ENCODE results near the gene IFNA8. TPM values are rescaled to one million over a fixed set of nuclear protein-coding genes. Genes with fewer than 3 reads are reported as not detected.
A peak's percentile ranks its signal among the peaks of the same experiment; 100 is the strongest.
"Not testable (repeated sequence)": the region's sequence is repeated elsewhere in the genome, so short reads cannot be mapped to it uniquely, and the experiment has no call there.

The IFNA8 gene
- total and polyA plus RNA-seq, 7 experiments from 2014 or later = not detected

GRCh38 chr9:21415493-21416267, 6.8 kb downstream of the IFNA8 start:
- H3K4me3 ChIP-seq (ENCODE audit: low read length) = no peak overlapping the region
- Mint-ChIP-seq H3K27ac (no peak overlapping the region), H3K9me3 (no peaks in the 10 kb centered on the region), H3K4me1 (peaks cover 0 to 18% (median 16%) of the 10 kb centered on the region in 7 donors), H3K4me3 (no peak overlapping the region), H3K27me3 (peaks cover 0 to 32% (median 5%) of the 10 kb centered on the region in 5 donors), H3K36me3 (no peaks in the 10 kb centered on the region)
- intact Hi-C loops (cut with micrococcal nuclease) = no loop called here
- H3K4me1 ChIP-seq (ENCODE audit: control insufficient read depth in 2 of 2, insufficient read depth in 2 of 2, low read length in 2 of 2) = peaks cover 0 to 7% of the 10 kb centered on the region in 2 donors
- H3K27me3 ChIP-seq (ENCODE audit: control insufficient read depth in 2 of 2, insufficient read depth in 2 of 2, low read length in 2 of 2) = no peaks in the 10 kb centered on the region
- ChIA-PET CTCF (no interaction called here), POLR2A (no interaction called here)
- H3K27ac ChIP-seq (ENCODE audit: low read depth, low read length) = no peak overlapping the region
- no peaks in the 10 kb centered on the region for H3K9me3 ChIP-seq (ENCODE audit: control insufficient read depth in 2 of 3, low read length in 3 of 3)
- H3K36me3 ChIP-seq (ENCODE audit: control insufficient read depth in 2 of 3, insufficient read depth in 3 of 3, low read length in 3 of 3) = no peaks in the 10 kb centered on the region
- DNase-seq (no peak), ATAC-seq (no peak)

- Mint-ChIP-seq H3K9me3 (no peaks in the 10 kb centered on the region), H3K4me3 (no peak overlapping the region), H3K4me1 (no peaks in the 10 kb centered on the region), H3K27ac (no peak overlapping the region), H3K36me3 (peaks cover 0 to 2% (median 0%) of the 10 kb centered on the region in 5 donors), H3K27me3 (peaks cover 20 to 76% (median 40%) of the 10 kb centered on the region in 5 donors)
- ChIA-PET CTCF (no interaction called here), POLR2A (no interaction called here)
- DNase-seq = no peak
- Histone ChIP-seq H3K27me3 (ENCODE audit: control insufficient read depth in 2 of 2, insufficient read depth in 2 of 2, low read length in 2 of 2) (no peaks in the 10 kb centered on the region), H3K27ac (ENCODE audit: low read depth, low read length) (no peak overlapping the region), H3K4me3 (ENCODE audit: low read length) (no peak overlapping the region), H3K9me3 (ENCODE audit: control insufficient read depth in 2 of 3, low read length in 3 of 3) (no peaks in the 10 kb centered on the region), H3K4me1 (ENCODE audit: control insufficient read depth in 2 of 2, insufficient read depth in 2 of 2, low read length in 2 of 2) (no peaks in the 10 kb centered on the region), H3K36me3 (ENCODE audit: control insufficient read depth in 2 of 3, insufficient read depth in 3 of 3, low read length in 3 of 3) (no peaks in the 10 kb centered on the region)
- intact Hi-C loops (cut with micrococcal nuclease) = no loop called here
- ATAC-seq = no peak
Measured at GRCh38 chr9:21428235-21428634, 19.3 kb downstream of the IFNA8 start.

GRCh38 chr9:21429191-21429590, 20.3 kb downstream of the IFNA8 start:
- CTCF ChIA-PET = no interaction called here
- Mint-ChIP-seq H3K36me3 (peaks cover 0 to 2% (median 0%) of the 10 kb centered on the region in 5 donors), H3K27ac (no peak overlapping the region), H3K27me3 (peaks cover 28 to 79% (median 43%) of the 10 kb centered on the region in 5 donors), H3K4me1 (no peaks in the 10 kb centered on the region), H3K9me3 (no peaks in the 10 kb centered on the region), H3K4me3 (no peak overlapping the region)
- no peaks in the 10 kb centered on the region for H3K36me3 ChIP-seq (ENCODE audit: control insufficient read depth in 2 of 3, insufficient read depth in 3 of 3, low read length in 3 of 3)
- no peaks in the 10 kb centered on the region for H3K4me1 ChIP-seq (ENCODE audit: control insufficient read depth in 2 of 2, insufficient read depth in 2 of 2, low read length in 2 of 2)
- H3K9me3 ChIP-seq (ENCODE audit: control insufficient read depth in 2 of 3, low read length in 3 of 3) = no peaks in the 10 kb centered on the region
- no peak overlapping the region for H3K27ac ChIP-seq (ENCODE audit: low read depth, low read length)
- POLR2A ChIA-PET = no interaction called here
- no peak overlapping the region for H3K4me3 ChIP-seq (ENCODE audit: low read length)
- DNase-seq (no peak), ATAC-seq (no peak)
- intact Hi-C loops (cut with micrococcal nuclease) = no loop called here
- H3K27me3 ChIP-seq (ENCODE audit: control insufficient read depth in 2 of 2, insufficient read depth in 2 of 2, low read length in 2 of 2) = no peaks in the 10 kb centered on the region

- Mint-ChIP-seq H3K4me3 (no peak overlapping the region), H3K4me1 (no peaks in the 10 kb centered on the region), H3K27ac (no peak overlapping the region), H3K36me3 (peaks cover 0 to 2% (median 0%) of the 10 kb centered on the region in 5 donors), H3K9me3 (no peaks in the 10 kb centered on the region), H3K27me3 (peaks cover 22 to 68% (median 40%) of the 10 kb centered on the region in 5 donors)
- Histone ChIP-seq H3K27ac (ENCODE audit: low read depth, low read length) (no peak overlapping the region), H3K4me3 (ENCODE audit: low read length) (no peak overlapping the region), H3K27me3 (ENCODE audit: control insufficient read depth in 2 of 2, insufficient read depth in 2 of 2, low read length in 2 of 2) (no peaks in the 10 kb centered on the region), H3K36me3 (ENCODE audit: control insufficient read depth in 2 of 3, insufficient read depth in 3 of 3, low read length in 3 of 3) (no peaks in the 10 kb centered on the region), H3K9me3 (ENCODE audit: control insufficient read depth in 2 of 3, low read length in 3 of 3) (no peaks in the 10 kb centered on the region), H3K4me1 (ENCODE audit: control insufficient read depth in 2 of 2, insufficient read depth in 2 of 2, low read length in 2 of 2) (no peaks in the 10 kb centered on the region)
- ChIA-PET CTCF (interaction anchor here (1.6 to 1.9 kb wide), 2 partner anchors 21 to 355 kb away, joined by 5 to 7 read pairs; no protein-coding TSS in a partner anchor), POLR2A (no interaction called here)
- intact Hi-C loops (cut with micrococcal nuclease) = no loop called here
- DNase-seq (no peak), ATAC-seq (no peak)
Measured at GRCh38 chr9:21432672-21433425, 23.9 kb downstream of the IFNA8 start.

- H3K27me3 Mint-ChIP-seq = peaks cover 22 to 52% (median 34%) of the 10 kb centered on the region in 5 donors
- Histone ChIP-seq H3K27me3 (ENCODE audit: control insufficient read depth in 2 of 2, insufficient read depth in 2 of 2, low read length in 2 of 2) (no peaks in the 10 kb centered on the region), H3K9me3 (ENCODE audit: control insufficient read depth in 2 of 3, low read length in 3 of 3) (no peaks in the 10 kb centered on the region), H3K4me3 (ENCODE audit: low read length) (no peak overlapping the region), H3K36me3 (ENCODE audit: control insufficient read depth in 2 of 3, insufficient read depth in 3 of 3, low read length in 3 of 3) (no peaks in the 10 kb centered on the region), H3K4me1 (ENCODE audit: control insufficient read depth in 2 of 2, insufficient read depth in 2 of 2, low read length in 2 of 2) (no peaks in the 10 kb centered on the region), H3K27ac (ENCODE audit: low read depth, low read length) (no peak overlapping the region)
- intact Hi-C loops (cut with micrococcal nuclease) = loop anchor here (1.0 kb wide), 3 partner anchors 21 to 355 kb away; no protein-coding TSS in a partner anchor
- no peak overlapping the region for H3K4me3 Mint-ChIP-seq
- DNase-seq (peak in 7 of 9 donors; percentile 20 to 60 (median 50)), ATAC-seq (peak; percentile 62)
- ChIA-PET POLR2A (interaction anchor here (0.6 kb wide), 1 partner anchor 8 kb away, joined by 3 read pairs; no protein-coding TSS in a partner anchor), CTCF (interaction anchor here (0.5 to 1.9 kb wide), 17 partner anchors 10 to 356 kb away, joined by 3 to 11 read pairs (median 4); no protein-coding TSS in a partner anchor)
- H3K4me1 Mint-ChIP-seq = no peaks in the 10 kb centered on the region
- H3K27ac Mint-ChIP-seq = no peak overlapping the region
- no peaks in the 10 kb centered on the region for H3K9me3 Mint-ChIP-seq
- no peaks in the 10 kb centered on the region for H3K36me3 Mint-ChIP-seq
Measured at GRCh38 chr9:21434202-21435014, 25.5 kb downstream of the IFNA8 start.

GRCh38 chr9:21435015-21435383, 26.1 kb downstream of the IFNA8 start:
- H3K9me3 Mint-ChIP-seq; POLR2A ChIA-PET; H3K4me3 ChIP-seq (ENCODE audit: low read length); ATAC-seq; H3K27ac ChIP-seq (ENCODE audit: low read depth, low read length); H3K4me1 Mint-ChIP-seq; DNase-seq; H3K36me3 ChIP-seq (ENCODE audit: control insufficient read depth in 2 of 3, insufficient read depth in 3 of 3, low read length in 3 of 3); H3K9me3 ChIP-seq (ENCODE audit: control insufficient read depth in 2 of 3, low read length in 3 of 3); H3K36me3 Mint-ChIP-seq; H3K4me1 ChIP-seq (ENCODE audit: control insufficient read depth in 2 of 2, insufficient read depth in 2 of 2, low read length in 2 of 2); intact Hi-C loops (cut with micrococcal nuclease); H3K27me3 ChIP-seq (ENCODE audit: control insufficient read depth in 2 of 2, insufficient read depth in 2 of 2, low read length in 2 of 2); H3K4me3 Mint-ChIP-seq; H3K27ac Mint-ChIP-seq: not testable (repeated sequence)
- peaks cover 22 to 49% (median 31%) of the 10 kb centered on the region in 5 donors for H3K27me3 Mint-ChIP-seq
- CTCF ChIA-PET = interaction anchor here (0.5 to 1.9 kb wide), 14 partner anchors 9 to 356 kb away, joined by 3 to 11 read pairs (median 4); no protein-coding TSS in a partner anchor

Data from naive thymus-derived CD4-positive, alpha-beta T cell (primary cell).